ENCODE measurements around the gene CTRB1. TPM values are rescaled to one million over a fixed set of nuclear protein-coding genes. Genes with fewer than 3 reads are reported as not detected.

Gene CTRB1
- total RNA-seq, 1 experiment from 2014 or later, result 5.6 TPM

DNA sequence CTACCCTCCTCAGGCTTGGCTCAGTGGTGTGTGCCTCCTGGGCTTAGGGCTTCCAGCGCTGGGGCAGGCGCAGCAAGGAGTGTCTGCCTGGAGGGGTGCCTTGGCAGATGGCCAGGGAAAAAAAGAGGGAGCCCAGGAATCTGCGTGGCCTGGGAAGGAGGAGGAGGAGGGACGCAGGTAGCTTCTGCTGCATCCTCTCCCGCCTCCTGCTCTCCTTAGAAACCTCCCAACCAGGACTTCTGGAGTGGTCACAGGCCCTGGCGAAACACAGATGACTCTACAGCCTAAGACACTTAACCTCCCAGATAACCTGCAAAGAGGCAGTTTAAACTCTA lies 40.0 kb downstream of the CTRB1 start (continued):
- TF ChIP-seq FOSL1 (IDR thresholded peaks at IDR 0.05; ENCODE audit: low read depth), result no peak

DNA sequence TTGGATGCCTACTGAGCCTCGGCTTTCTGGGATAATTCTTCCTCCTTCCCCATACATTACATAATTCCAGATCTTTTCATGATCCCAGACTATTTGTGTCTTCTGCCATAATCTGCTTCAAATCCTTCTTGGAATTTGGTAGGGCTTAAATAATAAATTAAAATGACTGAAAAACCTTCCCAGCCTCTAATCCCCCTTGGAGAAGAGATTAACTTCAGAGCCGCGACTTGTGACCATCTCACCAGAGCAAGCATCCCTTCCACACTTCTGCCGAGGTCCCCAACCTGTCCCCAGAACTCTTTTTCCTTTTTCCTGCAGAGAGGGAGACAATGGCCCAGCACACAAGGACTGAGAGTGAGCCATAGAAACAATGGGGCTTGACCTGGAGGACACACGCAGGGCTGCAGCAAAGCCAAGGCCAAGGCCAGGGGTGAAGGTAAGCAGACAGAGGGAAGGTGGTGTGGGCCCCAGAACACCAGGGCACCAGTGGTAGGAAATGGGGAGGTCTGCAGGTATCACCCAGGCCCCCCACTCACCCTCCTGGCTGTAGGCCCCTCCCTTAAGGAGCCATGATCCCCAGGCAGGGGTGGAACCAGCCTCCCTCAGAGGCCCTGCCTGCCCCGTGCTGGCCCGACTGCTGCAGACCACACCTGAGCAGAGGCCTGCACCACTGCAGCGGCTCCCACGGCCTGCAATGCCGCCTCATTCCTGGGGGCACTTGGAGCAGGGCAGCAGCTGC lies 42.2 kb downstream of the CTRB1 start:
- Histone ChIP-seq H3K79me2 (ENCODE audit: insufficient read depth, low read length) (peaks cover 86% of the 10 kb centered on the region), H3K4me3 (replicated peaks in 1 of 2; ENCODE audit: low read depth in 1 of 2, low read length in 2 of 2) (no peak overlapping the region), H2AFZ (ENCODE audit: low read depth, low read length, poor library complexity, severe bottlenecking) (no peak overlapping the region), H3K36me3 (ENCODE audit: control insufficient read depth in 1 of 2, insufficient read depth in 2 of 2, low read length in 2 of 2) (no peaks in the 10 kb centered on the region), H3K4me2 (ENCODE audit: low read length) (no peak overlapping the region), H3K9ac (ENCODE audit: low read length) (no peak overlapping the region), H3K4me1 (ENCODE audit: control insufficient read depth in 1 of 2, insufficient read depth in 2 of 2, low read length in 2 of 2) (peaks cover 34 to 44% of the 10 kb centered on the region in 2 experiments), H3K27me3 (ENCODE audit: insufficient read depth, low read length) (no peaks in the 10 kb centered on the region), H3K9me2 (ENCODE audit: insufficient read depth) (no peaks in the 10 kb centered on the region), H3K9me3 (ENCODE audit: control insufficient read depth in 1 of 2, insufficient read depth in 1 of 2, low read depth in 1 of 2, low read length in 2 of 2) (no peaks in the 10 kb centered on the region), H3K27ac (ENCODE audit: low read depth, low read length) (no peak overlapping the region), H4K20me1 (ENCODE audit: insufficient read depth) (no peaks in the 10 kb centered on the region)
- CTCF ChIA-PET, result no interaction called here
- RAD21 ChIA-PET (ENCODE audit: low non-redundant PET in 1 of 2, low total read pairs in 2 of 2, uncharacterized antibody in 2 of 2, unreplicated experiment in 2 of 2), result no interaction called here
- POLR2A ChIA-PET, result no interaction called here
- DNase-seq (ENCODE audit: low read depth, low spot score) (no peak), ATAC-seq (no peak)
- intact Hi-C loops (cut with micrococcal nuclease), result no loop called here
- no TSS peak for BruUV-seq (replicated peaks)
- no peak for TF ChIP-seq TCF7L2 (IDR thresholded peaks at IDR 0.05; ENCODE audit: borderline replicate concordance, extremely low read depth, insufficient read depth, insufficient read length)
- no peak for TF ChIP-seq RAD21 (IDR thresholded peaks at IDR 0.05; ENCODE audit: low read depth)
- TF ChIP-seq, protein P1, sequence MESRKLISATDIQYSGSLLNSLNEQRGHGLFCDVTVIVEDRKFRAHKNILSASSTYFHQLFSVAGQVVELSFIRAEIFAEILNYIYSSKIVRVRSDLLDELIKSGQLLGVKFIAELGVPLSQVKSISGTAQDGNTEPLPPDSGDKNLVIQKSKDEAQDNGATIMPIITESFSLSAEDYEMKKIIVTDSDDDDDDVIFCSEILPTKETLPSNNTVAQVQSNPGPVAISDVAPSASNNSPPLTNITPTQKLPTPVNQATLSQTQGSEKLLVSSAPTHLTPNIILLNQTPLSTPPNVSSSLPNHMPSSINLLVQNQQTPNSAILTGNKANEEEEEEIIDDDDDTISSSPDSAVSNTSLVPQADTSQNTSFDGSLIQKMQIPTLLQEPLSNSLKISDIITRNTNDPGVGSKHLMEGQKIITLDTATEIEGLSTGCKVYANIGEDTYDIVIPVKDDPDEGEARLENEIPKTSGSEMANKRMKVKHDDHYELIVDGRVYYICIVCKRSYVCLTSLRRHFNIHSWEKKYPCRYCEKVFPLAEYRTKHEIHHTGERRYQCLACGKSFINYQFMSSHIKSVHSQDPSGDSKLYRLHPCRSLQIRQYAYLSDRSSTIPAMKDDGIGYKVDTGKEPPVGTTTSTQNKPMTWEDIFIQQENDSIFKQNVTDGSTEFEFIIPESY (IDR thresholded peaks at IDR 0.05; ENCODE audit: extremely low read depth, insufficient replicate concordance, low read length), result no peak
- TF ChIP-seq EZH2 (IDR thresholded peaks at IDR 0.05), result no peak
- TF ChIP-seq FOSL1 (IDR thresholded peaks at IDR 0.05; ENCODE audit: low read depth), result no peak
- no peak for TF ChIP-seq CEBPB (IDR thresholded peaks at IDR 0.05; ENCODE audit: low read depth)
- no peak for TF ChIP-seq ZNF274 (IDR thresholded peaks at IDR 0.05; ENCODE audit: low read depth, low read length)
- TF ChIP-seq, protein P2, sequence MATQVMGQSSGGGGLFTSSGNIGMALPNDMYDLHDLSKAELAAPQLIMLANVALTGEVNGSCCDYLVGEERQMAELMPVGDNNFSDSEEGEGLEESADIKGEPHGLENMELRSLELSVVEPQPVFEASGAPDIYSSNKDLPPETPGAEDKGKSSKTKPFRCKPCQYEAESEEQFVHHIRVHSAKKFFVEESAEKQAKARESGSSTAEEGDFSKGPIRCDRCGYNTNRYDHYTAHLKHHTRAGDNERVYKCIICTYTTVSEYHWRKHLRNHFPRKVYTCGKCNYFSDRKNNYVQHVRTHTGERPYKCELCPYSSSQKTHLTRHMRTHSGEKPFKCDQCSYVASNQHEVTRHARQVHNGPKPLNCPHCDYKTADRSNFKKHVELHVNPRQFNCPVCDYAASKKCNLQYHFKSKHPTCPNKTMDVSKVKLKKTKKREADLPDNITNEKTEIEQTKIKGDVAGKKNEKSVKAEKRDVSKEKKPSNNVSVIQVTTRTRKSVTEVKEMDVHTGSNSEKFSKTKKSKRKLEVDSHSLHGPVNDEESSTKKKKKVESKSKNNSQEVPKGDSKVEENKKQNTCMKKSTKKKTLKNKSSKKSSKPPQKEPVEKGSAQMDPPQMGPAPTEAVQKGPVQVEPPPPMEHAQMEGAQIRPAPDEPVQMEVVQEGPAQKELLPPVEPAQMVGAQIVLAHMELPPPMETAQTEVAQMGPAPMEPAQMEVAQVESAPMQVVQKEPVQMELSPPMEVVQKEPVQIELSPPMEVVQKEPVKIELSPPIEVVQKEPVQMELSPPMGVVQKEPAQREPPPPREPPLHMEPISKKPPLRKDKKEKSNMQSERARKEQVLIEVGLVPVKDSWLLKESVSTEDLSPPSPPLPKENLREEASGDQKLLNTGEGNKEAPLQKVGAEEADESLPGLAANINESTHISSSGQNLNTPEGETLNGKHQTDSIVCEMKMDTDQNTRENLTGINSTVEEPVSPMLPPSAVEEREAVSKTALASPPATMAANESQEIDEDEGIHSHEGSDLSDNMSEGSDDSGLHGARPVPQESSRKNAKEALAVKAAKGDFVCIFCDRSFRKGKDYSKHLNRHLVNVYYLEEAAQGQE (IDR thresholded peaks at IDR 0.05; ENCODE audit: low read depth), result no peak
- no peak for TF ChIP-seq SRF (IDR thresholded peaks at IDR 0.05; ENCODE audit: low read depth)
- TF ChIP-seq POLR2A (IDR thresholded peaks at IDR 0.05; ENCODE audit: borderline replicate concordance, extremely low read depth, insufficient read depth, insufficient read length), result no peak
- no peak for TF ChIP-seq SP1 (IDR thresholded peaks at IDR 0.05; ENCODE audit: low read depth)
- TF ChIP-seq, protein P3, sequence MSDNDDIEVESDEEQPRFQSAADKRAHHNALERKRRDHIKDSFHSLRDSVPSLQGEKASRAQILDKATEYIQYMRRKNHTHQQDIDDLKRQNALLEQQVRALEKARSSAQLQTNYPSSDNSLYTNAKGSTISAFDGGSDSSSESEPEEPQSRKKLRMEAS (IDR thresholded peaks at IDR 0.05), result no peak
- TF ChIP-seq ZFX (IDR thresholded peaks at IDR 0.05), result no peak
- no peak for TF ChIP-seq JUND (IDR thresholded peaks at IDR 0.05)
- TF ChIP-seq YY1 (IDR thresholded peaks at IDR 0.05; ENCODE audit: extremely low read depth, insufficient replicate concordance, low read depth, low read length), result no peak
- no peak for TF ChIP-seq POLR2AphosphoS5 (IDR thresholded peaks at IDR 0.05; ENCODE audit: low read depth, low read length)
